Transverse colon (tissue), 4 donors: ENCODE data around the gene EGLN2. TPM values are rescaled to one million over a fixed set of nuclear protein-coding genes. Genes with fewer than 3 reads are reported as not detected.

Experiments
- DNase-seq: peaks from one replicate; pipeline ENCODE4 v3.0.0-alpha.2; 2019
- H3K27ac ChIP-seq, 4 donors: fragments of 200-600 bp; sonication (generic); 2 replicates each; pipeline ENCODE4 v1.5.1; 2016 to 2018; ENCODE audit warnings: inconsistent platforms in 4 of 4
- H3K27me3 ChIP-seq: fragments of 200-600 bp; sonication (generic); 2 replicates; pipeline ENCODE4 v1.5.1; 2017; ENCODE audit warnings: inconsistent platforms
- H3K36me3 ChIP-seq, 4 donors: fragments of 200-600 bp; sonication (generic); 2 replicates each; pipeline ENCODE4 v1.5.1; 2017 to 2019; ENCODE audit warnings: inconsistent platforms in 4 of 4
- H3K4me1 ChIP-seq, 4 donors: fragments of 200-600 bp; sonication (generic); 2 replicates each; pipeline ENCODE4 v1.5.1; 2017 to 2020; ENCODE audit warnings: inconsistent platforms in 4 of 4
- H3K4me3 ChIP-seq, 4 donors: fragments of 200-600 bp; sonication (generic); 1 replicate in 1 of 4; 2 replicates in 3 of 4; pipeline versions ENCODE4 v1.5.1 to v1.6.1; 2017 to 2019; ENCODE audit warnings: inconsistent platforms in 4 of 4
- H3K9me3 ChIP-seq, 2 donors: fragments of 200-600 bp; sonication (generic); 2 replicates each; pipeline ENCODE4 v1.5.1; 2017 to 2019; ENCODE audit warnings: inconsistent platforms in 2 of 2
- CTCF ChIP-seq, 5 experiments: fragments of 200-600 bp in 3 of 5; fragments of 450-650 bp in 2 of 5; sonication (generic) in 3 of 5; IDR thresholded peaks; 1 replicate in 2 of 5; 2 replicates in 3 of 5; pipeline ENCODE4 v1.5.1; 2016 to 2017; ENCODE audit warnings: antibody characterized with exemption in 5 of 5, inconsistent platforms in 3 of 5, mild to moderate bottlenecking in 2 of 5, moderate library complexity in 1 of 5
- EP300 ChIP-seq: sonication (generic); formaldehyde crosslinking; IDR thresholded peaks from one replicate; pipeline ENCODE4 v1.6.1; 2017; ENCODE audit warnings: antibody characterized with exemption, low read depth
- POLR2A ChIP-seq: fragments of 450-650 bp; IDR thresholded peaks from one replicate; pipeline ENCODE4 v1.6.1; 2016; ENCODE audit warnings: antibody characterized with exemption, mild to moderate bottlenecking, moderate library complexity
- POLR2AphosphoS5 ChIP-seq, 3 donors: sonication (generic); formaldehyde crosslinking; IDR thresholded peaks; one replicate each; pipeline ENCODE4 v1.6.1; 2016; ENCODE audit warnings: antibody characterized with exemption in 3 of 3
- WGBS, 2 donors: methylation state at CpG; one replicate each; pipeline ENCODE4 v1.1.5; 2018; ENCODE audit warnings: low coverage in 1 of 2; 5-methylcytosine and 5-hydroxymethylcytosine counted together
- in situ Hi-C, 4 donors: fragments of 200-750 bp; cut with MboI; loops; one replicate each; pipeline versions ENCODE4 v1.15.0 to v1.15.1; 2017; ENCODE audit warnings: low sequenced_read_pairs in 3 of 4, low pct_ligation_motif_present in 1 of 4, low pct_unique_long_range_greater_than_20kb in 1 of 4
- intact Hi-C: fragments of 100-400 bp; cut with DNase I; formaldehyde crosslinking; loops from one replicate; pipeline ENCODE4 v1.15.1; 2023; ENCODE audit warnings: low total_unique reads
- total RNA-seq, 4 donors: library from RNA; depleted of rRNA; stranded (reverse); fragments of >200 nt; gene quantifications; one replicate each; pipeline ENCODE4 v1.1.0, GENCODE V29; 2016

EGLN2 gene
- total RNA-seq, 4 donors from 2014 or later: 102 to 123 (median 115) TPM

- in situ Hi-C loops: loop anchor here in 1 of 4 donors (25.0 kb wide), 1 partner anchor 89 kb away; the partner anchor contains the start of genes COQ8B and ITPKC
- no peaks in the 10 kb centered on the region for H3K27me3 ChIP-seq
- peak overlapping the region; percentile 91 to 97 (median 96) for H3K27ac ChIP-seq
- no peaks in the 10 kb centered on the region for H3K9me3 ChIP-seq
- no peak for DNase-seq
- peaks cover 0 to 3% (median 0%) of the 10 kb centered on the region in 4 donors for H3K36me3 ChIP-seq
- TF ChIP-seq EP300: no peak
- TF ChIP-seq POLR2A: no peak
- no peak for TF ChIP-seq POLR2AphosphoS5 (IDR thresholded peaks at IDR 0.05)
- TF ChIP-seq CTCF (IDR thresholded peaks at IDR 0.05): no peak
- WGBS, 2 donors: 48 to 60% methylated on average over 5 to 13 of the region's 13 CpGs
- peaks cover 72 to 76% (median 74%) of the 10 kb centered on the region in 4 donors for H3K4me1 ChIP-seq
- H3K4me3 ChIP-seq: peak overlapping the region in 1 of 4 donors; percentile 99
- intact Hi-C loops: loop anchor here (10.0 kb wide), 1 partner anchor 87 kb away; the partner anchor contains the start of genes COQ8B and ITPKC
Measured at GRCh38 chr19:40801426-40802299, 2.7 kb downstream of the EGLN2 start.

GRCh38 chr19:40802300-40803169 is 3.5 kb downstream of the EGLN2 start:
- WGBS, 2 donors: 17 to 18% methylated on average over 3 to 10 of the region's 11 CpGs
- no peaks in the 10 kb centered on the region for H3K9me3 ChIP-seq
- peaks cover 73 to 85% (median 76%) of the 10 kb centered on the region in 4 donors for H3K4me1 ChIP-seq
- peak overlapping the region in 3 of 4 donors; percentile 5 to 21 (median 10) for H3K4me3 ChIP-seq
- intact Hi-C loops (loop anchor here (10.0 kb wide), 1 partner anchor 88 kb away; the partner anchor contains the start of genes COQ8B and ITPKC), in situ Hi-C loops (loop anchor here in 1 of 4 donors (25.0 kb wide), 1 partner anchor 90 kb away; the partner anchor contains the start of genes COQ8B and ITPKC)
- DNase-seq: peak; percentile 77
- peak overlapping the region; percentile 91 to 97 (median 96) for H3K27ac ChIP-seq
- H3K36me3 ChIP-seq: peaks cover 0 to 3% (median 0%) of the 10 kb centered on the region in 4 donors
- no peaks in the 10 kb centered on the region for H3K27me3 ChIP-seq
- TF ChIP-seq POLR2AphosphoS5 (IDR thresholded peaks at IDR 0.05): peak in 1 of 3 donors; percentile 12
- no peak for TF ChIP-seq EP300

GRCh38 chr19:40803170-40803856 is 4.3 kb downstream of the EGLN2 start:
- TF ChIP-seq POLR2A (peak; percentile 20), CTCF (IDR thresholded peaks at IDR 0.05) (no peak), POLR2AphosphoS5 (IDR thresholded peaks at IDR 0.05) (peak in 1 of 3 donors; percentile 17)
- WGBS, 2 donors: 36% methylated on average over 9 of the region's 9 CpGs; no CpG with 5 or more reads in 1 of the 2 donors
- Histone ChIP-seq H3K27ac (peak overlapping the region; percentile 91 to 97 (median 96)), H3K4me3 (peak overlapping the region in 1 of 4 donors; percentile 21), H3K9me3 (no peaks in the 10 kb centered on the region), H3K36me3 (peaks cover 0 to 3% (median 0%) of the 10 kb centered on the region in 4 donors), H3K4me1 (peaks cover 66 to 80% (median 69%) of the 10 kb centered on the region in 4 donors), H3K27me3 (no peaks in the 10 kb centered on the region)
- intact Hi-C loops (loop anchor here (10.0 kb wide), 1 partner anchor 89 kb away; the partner anchor contains the start of genes COQ8B and ITPKC), in situ Hi-C loops (loop anchor here in 1 of 4 donors (25.0 kb wide), 1 partner anchor 91 kb away; the partner anchor contains the start of genes COQ8B and ITPKC)
- no peak for DNase-seq
